NB4 (cell line): Measurements from ENCODE around the gene CACNG4.

Experiments
- DNase-seq: peaks from one replicate; pipeline ENCODE4 v3.0.0; 2010; ENCODE audit warnings: low read depth
- H3K4me3 ChIP-seq: one replicate; pipeline ENCODE4 v1.5.1; 2011; ENCODE audit warnings: mild to moderate bottlenecking, low read depth, low read length, moderate library complexity
- MAX ChIP-seq: IDR thresholded peaks from 2 replicates; pipeline ENCODE4 v1.6.1; 2011; ENCODE audit warnings: low read depth, low read length
- MYC ChIP-seq: IDR thresholded peaks from 2 replicates; pipeline ENCODE4 v1.6.1; 2011; ENCODE audit warnings: low read depth, low read length
- POLR2A ChIP-seq: IDR thresholded peaks from 2 replicates; pipeline ENCODE4 v1.6.1; 2011; ENCODE audit warnings: mild to moderate bottlenecking; ENCODE audit not compliant: insufficient read length; ENCODE audit errors: extremely low read depth
- TF ChIP-seq, protein P1 (sequence below): IDR thresholded peaks from one replicate; pipeline ENCODE4 v1.5.1; 2012; ENCODE audit warnings: low read depth, low read length

CACNG4 gene

GRCh38 chr17:66975614-66976378, 11.3 kb downstream of the CACNG4 start:
- TF ChIP-seq POLR2A (no peak), MAX (no peak), MYC (no peak)
- TF ChIP-seq, protein P1, sequence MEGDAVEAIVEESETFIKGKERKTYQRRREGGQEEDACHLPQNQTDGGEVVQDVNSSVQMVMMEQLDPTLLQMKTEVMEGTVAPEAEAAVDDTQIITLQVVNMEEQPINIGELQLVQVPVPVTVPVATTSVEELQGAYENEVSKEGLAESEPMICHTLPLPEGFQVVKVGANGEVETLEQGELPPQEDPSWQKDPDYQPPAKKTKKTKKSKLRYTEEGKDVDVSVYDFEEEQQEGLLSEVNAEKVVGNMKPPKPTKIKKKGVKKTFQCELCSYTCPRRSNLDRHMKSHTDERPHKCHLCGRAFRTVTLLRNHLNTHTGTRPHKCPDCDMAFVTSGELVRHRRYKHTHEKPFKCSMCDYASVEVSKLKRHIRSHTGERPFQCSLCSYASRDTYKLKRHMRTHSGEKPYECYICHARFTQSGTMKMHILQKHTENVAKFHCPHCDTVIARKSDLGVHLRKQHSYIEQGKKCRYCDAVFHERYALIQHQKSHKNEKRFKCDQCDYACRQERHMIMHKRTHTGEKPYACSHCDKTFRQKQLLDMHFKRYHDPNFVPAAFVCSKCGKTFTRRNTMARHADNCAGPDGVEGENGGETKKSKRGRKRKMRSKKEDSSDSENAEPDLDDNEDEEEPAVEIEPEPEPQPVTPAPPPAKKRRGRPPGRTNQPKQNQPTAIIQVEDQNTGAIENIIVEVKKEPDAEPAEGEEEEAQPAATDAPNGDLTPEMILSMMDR: peak; percentile 22
- DNase-seq: peak; percentile 36

DNA sequence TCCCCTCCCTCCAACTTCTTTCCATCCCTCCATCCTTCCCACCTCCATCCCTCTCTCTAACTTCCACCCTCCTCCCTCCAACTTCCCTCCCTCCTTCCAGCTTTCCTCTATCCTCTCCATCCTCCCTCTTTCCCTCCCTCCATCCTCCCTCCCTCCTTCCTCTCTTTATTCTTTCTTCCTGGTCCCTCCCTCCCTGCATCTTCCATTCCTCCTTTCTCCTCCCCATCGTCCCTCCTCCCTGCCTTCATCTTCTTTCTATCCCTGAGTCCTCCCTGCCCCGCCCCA, 11.8 kb downstream of the CACNG4 start:
- H3K4me3 ChIP-seq: no peak overlapping the region
- no peak for DNase-seq
- no peak for TF ChIP-seq MAX
- TF ChIP-seq, protein P1: no peak
- TF ChIP-seq MYC: no peak
- no peak for TF ChIP-seq POLR2A

More at GRCh38 chr17:66975614-66976378, 11.3 kb downstream of the CACNG4 start:
- H3K4me3 ChIP-seq: no peak overlapping the region

- TF ChIP-seq MAX: no peak
- no peak for TF ChIP-seq POLR2A
- no peak for TF ChIP-seq MYC
- TF ChIP-seq, protein P1: no peak
- H3K4me3 ChIP-seq: no peak overlapping the region
- no peak for DNase-seq
Measured at GRCh38 chr17:66976781-66977201, 12.3 kb downstream of the CACNG4 start.

- TF ChIP-seq MYC (no peak), POLR2A (no peak), MAX (no peak)
- TF ChIP-seq, protein P1: no peak
- no peak for DNase-seq
Measured at GRCh38 chr17:66978514-66979061, 14.1 kb downstream of the CACNG4 start.

GRCh38 chr17:66980896-66981295, 16.4 kb downstream of the CACNG4 start:
- TF ChIP-seq MYC: no peak
- TF ChIP-seq, protein P1: no peak
- TF ChIP-seq POLR2A: no peak
- no peak for TF ChIP-seq MAX
- DNase-seq: no peak
- H3K4me3 ChIP-seq: no peak overlapping the region

More at GRCh38 chr17:66978514-66979061, 14.1 kb downstream of the CACNG4 start:
- H3K4me3 ChIP-seq: no peak overlapping the region
